IPS-NIHi7 (cell line): ENCODE data around the gene ATG4B.

Source experiments
- DNase-seq: peaks from one replicate; pipeline ENCODE4 v3.0.0; 2012; ENCODE audit warnings: mixed read lengths; ENCODE audit errors: extremely low spot score

ATG4B gene

GRCh38 chr2:241613017-241613780 lies 24.3 kb upstream of the ATG4B start:
- DNase-seq: no peak

- no peak for DNase-seq
Measured at GRCh38 chr2:241615041-241615440, 22.5 kb upstream of the ATG4B start.

- no peak for DNase-seq
Measured at GRCh38 chr2:241615522-241616052, 21.9 kb upstream of the ATG4B start.

GRCh38 chr2:241616168-241617125 lies 21.0 kb upstream of the ATG4B start:
- DNase-seq: no peak

- no peak for DNase-seq
Measured at GRCh38 chr2:241617431-241618154, 19.9 kb upstream of the ATG4B start.

- DNase-seq: no peak
Measured at GRCh38 chr2:241618296-241618805, 19.1 kb upstream of the ATG4B start.

- no peak for DNase-seq
Measured at GRCh38 chr2:241618829-241619228, 18.7 kb upstream of the ATG4B start.

GRCh38 chr2:241619597-241620418 lies 17.7 kb upstream of the ATG4B start:
- DNase-seq: no peak

- DNase-seq: no peak
Measured at GRCh38 chr2:241620419-241620769, 17.1 kb upstream of the ATG4B start.

GRCh38 chr2:241627675-241628074 lies 9.8 kb upstream of the ATG4B start:
- no peak for DNase-seq

- DNase-seq: no peak
Measured at GRCh38 chr2:241629762-241630435, 7.6 kb upstream of the ATG4B start.

- DNase-seq: no peak
Measured at GRCh38 chr2:241632478-241633325, 4.8 kb upstream of the ATG4B start.

- DNase-seq: no peak
Measured at GRCh38 chr2:241633561-241633960, 3.9 kb upstream of the ATG4B start.

- no peak for DNase-seq
Measured at GRCh38 chr2:241635756-241636155, 1.7 kb upstream of the ATG4B start.

- DNase-seq: peak; percentile 63
Measured at GRCh38 chr2:241636182-241637017, 1.1 kb upstream of the ATG4B start.

- DNase-seq: no peak
Measured at GRCh38 chr2:241637795-241638660, 535 bp downstream of the ATG4B start.

- no peak for DNase-seq
Measured at GRCh38 chr2:241638940-241639339, 1.4 kb downstream of the ATG4B start.
